Loucy (cell line): Measurements from ENCODE around the gene COMMD7.

Source experiments
- EZH2phosphoT487 ChIP-seq: fragments of 200-600 bp; IDR thresholded peaks from 2 replicates; pipeline ENCODE4 v1.6.1; 2018; ENCODE audit warnings: antibody characterized with exemption, mild to moderate bottlenecking, moderate library complexity, borderline replicate concordance
- TF ChIP-seq, protein P1 (sequence below): fragments of 200-600 bp; sonication (generic); conservative IDR thresholded peaks from 2 replicates; pipeline ENCODE4 v1.5.1; 2014; ENCODE audit warnings: mild to moderate bottlenecking, antibody characterized with exemption, low read length

DNA sequence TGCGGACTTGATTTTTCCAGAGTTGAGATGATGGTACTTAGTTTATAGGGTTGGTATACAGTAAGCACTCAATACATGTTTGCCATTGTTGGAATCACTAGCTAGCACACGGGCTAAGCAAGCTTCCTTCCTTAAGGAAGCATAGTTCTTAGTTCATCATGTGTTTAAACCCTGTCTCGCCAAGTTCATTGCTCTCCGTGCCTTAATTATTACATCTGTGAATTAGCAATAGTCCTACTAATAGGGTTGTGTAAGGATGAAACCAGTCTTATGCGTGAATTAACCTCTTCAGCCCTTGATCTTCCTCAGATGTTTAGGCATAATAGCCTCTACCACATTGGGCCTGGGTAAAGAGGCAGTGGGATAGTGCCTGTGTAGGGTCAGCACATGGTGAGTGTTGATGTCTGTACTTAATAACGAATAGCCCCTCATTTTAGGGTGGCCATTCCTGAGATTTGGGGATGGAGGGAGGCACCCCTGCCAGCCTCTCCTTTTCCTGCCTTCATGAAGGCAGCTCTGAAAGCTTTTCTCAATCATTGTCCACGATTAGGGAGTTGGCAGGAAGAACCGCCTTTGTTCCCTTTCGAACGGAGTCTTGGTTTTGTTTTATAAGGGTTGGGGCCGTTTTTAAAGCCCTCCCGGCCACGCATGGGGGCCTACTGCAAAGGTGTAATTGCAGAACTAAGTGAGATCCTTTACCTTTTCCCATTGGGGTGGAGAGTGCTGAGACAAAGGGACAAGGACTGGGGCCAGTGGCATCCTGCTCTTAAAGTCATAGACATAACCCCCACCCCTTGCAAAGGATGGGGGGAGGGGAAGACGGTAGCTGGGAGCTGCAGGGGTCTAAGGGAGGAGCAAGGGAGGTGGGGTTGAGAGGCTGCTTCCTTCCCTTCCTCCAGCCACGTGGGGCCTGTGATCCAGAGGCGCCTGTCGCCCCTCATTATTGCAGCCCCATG lies 21.0 kb upstream of the COMMD7 start:
- TF ChIP-seq, protein P1, sequence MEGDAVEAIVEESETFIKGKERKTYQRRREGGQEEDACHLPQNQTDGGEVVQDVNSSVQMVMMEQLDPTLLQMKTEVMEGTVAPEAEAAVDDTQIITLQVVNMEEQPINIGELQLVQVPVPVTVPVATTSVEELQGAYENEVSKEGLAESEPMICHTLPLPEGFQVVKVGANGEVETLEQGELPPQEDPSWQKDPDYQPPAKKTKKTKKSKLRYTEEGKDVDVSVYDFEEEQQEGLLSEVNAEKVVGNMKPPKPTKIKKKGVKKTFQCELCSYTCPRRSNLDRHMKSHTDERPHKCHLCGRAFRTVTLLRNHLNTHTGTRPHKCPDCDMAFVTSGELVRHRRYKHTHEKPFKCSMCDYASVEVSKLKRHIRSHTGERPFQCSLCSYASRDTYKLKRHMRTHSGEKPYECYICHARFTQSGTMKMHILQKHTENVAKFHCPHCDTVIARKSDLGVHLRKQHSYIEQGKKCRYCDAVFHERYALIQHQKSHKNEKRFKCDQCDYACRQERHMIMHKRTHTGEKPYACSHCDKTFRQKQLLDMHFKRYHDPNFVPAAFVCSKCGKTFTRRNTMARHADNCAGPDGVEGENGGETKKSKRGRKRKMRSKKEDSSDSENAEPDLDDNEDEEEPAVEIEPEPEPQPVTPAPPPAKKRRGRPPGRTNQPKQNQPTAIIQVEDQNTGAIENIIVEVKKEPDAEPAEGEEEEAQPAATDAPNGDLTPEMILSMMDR: no peak
- TF ChIP-seq EZH2phosphoT487: no peak
